GM21529 (cell line): ENCODE results near the gene HSD3B1.
A peak's percentile ranks its signal among the peaks of the same experiment; 100 is the strongest.
"Not testable (repeated sequence)": the region's sequence is repeated elsewhere in the genome, so short reads cannot be mapped to it uniquely, and the experiment has no call there.

ENCODE experiments used
- ATAC-seq: cut with Tn5 transposase; IDR thresholded peaks from one replicate; pipeline ENCODE4 v1.9.1; 2021; ENCODE audit not compliant: unreplicated experiment

The HSD3B1 gene

GRCh38 chr1:119552656-119553055, 45.6 kb downstream of the HSD3B1 start:
- ATAC-seq: not testable (repeated sequence)

- not testable (repeated sequence) for ATAC-seq
These were observed 46.5 kb downstream of the HSD3B1 start for GRCh38 chr1:119553302-119554071.

- no peak for ATAC-seq
These were observed 47.2 kb downstream of the HSD3B1 start for GRCh38 chr1:119554183-119554582.

- ATAC-seq: no peak
These were observed 49.4 kb downstream of the HSD3B1 start for GRCh38 chr1:119556423-119556822.

- not testable (repeated sequence) for ATAC-seq
These were observed 53.4 kb downstream of the HSD3B1 start for GRCh38 chr1:119560402-119560801.

GRCh38 chr1:119564548-119564947, 57.5 kb downstream of the HSD3B1 start:
- ATAC-seq: peak; percentile 70
